GM12878 (cell line): ENCODE measurements around the gene SOSTDC1. TPM values are rescaled to one million over a fixed set of nuclear protein-coding genes. Genes with fewer than 3 reads are reported as not detected.
"Not testable (repeated sequence)": the region's sequence is repeated elsewhere in the genome, so short reads cannot be mapped to it uniquely, and the experiment has no call there.

ENCODE experiments used
- ATAC-seq: fragments of 200-7000 bp; cut with Tn5 transposase; 3 replicates; pipeline ENCODE4 v1.9.1; 2020; ENCODE audit warnings: mild to moderate bottlenecking, moderate library complexity
- BruUV-seq: library from RNA; stranded (reverse); fragments of 400-500 nt; replicated peaks from 2 replicates; lab custom pipeline; 2021; lab: Mats Ljungman, UMichigan
- CTCF ChIA-PET: fragments of 300-600 bp; sonication (Branson Sonifier 250); formaldehyde crosslinking; extraction: SDS; loops from one replicate; lab custom pipeline; 2021; ENCODE audit warnings: inconsistent platforms; lab: Yijun Ruan, JAX
- POLR2A ChIA-PET: fragments of 350-600 bp; formaldehyde crosslinking; extraction: SDS; loops from one replicate; lab custom pipeline; 2021; ENCODE audit warnings: inconsistent platforms; lab: Charles Lee
- RAD21 ChIA-PET: fragments of 300-600 bp; sonication (Branson Sonifier 250); formaldehyde crosslinking; loops from one replicate; lab custom pipeline; 2023; ENCODE audit warnings: antibody characterized with exemption; ENCODE audit not compliant: unreplicated experiment; lab: Charles Lee
- SMC1A ChIA-PET: fragments of 300-600 bp; sonication (Branson Sonifier 250); formaldehyde crosslinking; loops from one replicate; lab custom pipeline; 2023; ENCODE audit not compliant: unreplicated experiment, uncharacterized antibody; lab: Charles Lee
- DNase-seq: peaks from one replicate; pipeline ENCODE4 v3.0.0-alpha.2; 2011; ENCODE audit warnings: low read depth, low spot score
- FAIRE-seq: peaks from 3 replicates; lab custom pipeline; 2011; peaks lifted over from hg19 to GRCh38; lab: Jason Lieb, UNC
- H2AFZ ChIP-seq: 2 replicates; pipeline ENCODE4 v1.6.0; 2011; ENCODE audit warnings: low read depth, low read length, control low read depth; ENCODE audit not compliant: control insufficient read depth
- H3K27ac ChIP-seq: 2 replicates; pipeline ENCODE4 v1.5.1; 2011; ENCODE audit warnings: control low read depth; ENCODE audit not compliant: control insufficient read depth, insufficient read depth
- H3K27me3 ChIP-seq, 2 experiments: replicated peaks in 1 of 2; 2 replicates each; pipeline versions ENCODE4 v1.6.0 to v1.6.1; 2011; ENCODE audit warnings: low read length in 1 of 2; ENCODE audit not compliant: control insufficient read depth in 2 of 2, insufficient read depth in 2 of 2
- H3K36me3 ChIP-seq, 2 experiments: 2 replicates each; pipeline ENCODE4 v1.5.1; 2011; ENCODE audit warnings: low read length in 1 of 2; ENCODE audit not compliant: control insufficient read depth in 2 of 2, insufficient read depth in 2 of 2
- H3K4me1 ChIP-seq: 2 replicates; pipeline ENCODE4 v1.6.1; 2011; ENCODE audit warnings: mild to moderate bottlenecking, low read length, moderate library complexity, mixed read lengths; ENCODE audit not compliant: control insufficient read depth, insufficient read depth
- H3K4me2 ChIP-seq: 2 replicates; pipeline ENCODE4 v1.6.0; 2011; ENCODE audit warnings: control low read depth; ENCODE audit not compliant: control insufficient read depth, insufficient read depth
- H3K4me3 ChIP-seq: fragments of 200-600 bp; sonication (generic); 2 replicates; pipeline ENCODE4 v1.5.1; 2016
- H3K79me2 ChIP-seq: 2 replicates; pipeline ENCODE4 v1.6.0; 2011; ENCODE audit warnings: low read length; ENCODE audit not compliant: control insufficient read depth, insufficient read depth
- H3K9ac ChIP-seq: 2 replicates; pipeline ENCODE4 v1.8.0; 2011; ENCODE audit warnings: low read length, control low read depth, mixed read lengths; ENCODE audit not compliant: control insufficient read depth, insufficient read depth
- H3K9me3 ChIP-seq: replicated peaks from 3 replicates; pipeline ENCODE4 v1.5.1; 2011; ENCODE audit warnings: mild to moderate bottlenecking, low read length; ENCODE audit not compliant: control insufficient read depth, insufficient read depth
- H4K20me1 ChIP-seq: 2 replicates; pipeline ENCODE4 v1.6.0; 2011; ENCODE audit not compliant: control insufficient read depth, insufficient read depth
- BACH1 ChIP-seq: fragments of 450-650 bp; IDR thresholded peaks from 2 replicates; pipeline ENCODE4 v1.6.1; 2017; ENCODE audit warnings: mild to moderate bottlenecking, borderline replicate concordance
- CHD1 ChIP-seq: IDR thresholded peaks from 2 replicates; pipeline ENCODE4 v1.6.1; 2012; ENCODE audit warnings: low read depth, low read length, improper control_type of control experiment
- KAT2A ChIP-seq: conservative IDR thresholded peaks from 2 replicates; pipeline ENCODE4 v1.6.1; 2011; ENCODE audit warnings: low read depth, low read length; ENCODE audit not compliant: control insufficient read depth
- NBN ChIP-seq: fragments of 450-650 bp; IDR thresholded peaks from 2 replicates; pipeline ENCODE4 v1.6.1; 2016
- NR2C2 ChIP-seq: IDR thresholded peaks from 2 replicates; pipeline ENCODE4 v1.6.1; 2011; ENCODE audit warnings: borderline replicate concordance, low read depth; ENCODE audit not compliant: control insufficient read depth, insufficient read length
- POLR2AphosphoS2 ChIP-seq: IDR thresholded peaks from 2 replicates; pipeline ENCODE4 v1.6.1; 2011; ENCODE audit warnings: low read depth, mild to moderate bottlenecking, low read length, improper control_type of control experiment, moderate library complexity
- ZNF622 ChIP-seq: fragments of 450-650 bp; IDR thresholded peaks from 2 replicates; pipeline ENCODE4 v1.6.1; 2017; ENCODE audit warnings: mild to moderate bottlenecking, inconsistent platforms
- ZSCAN29 ChIP-seq: fragments of 450-650 bp; IDR thresholded peaks from 2 replicates; pipeline ENCODE4 v1.6.1; 2017; ENCODE audit warnings: mild to moderate bottlenecking, moderate library complexity
- WGBS: methylation state at CpG from one replicate; pipeline ENCODE4 v1.1.6; 2016; ENCODE audit warnings: low lambda C conversion rate; ENCODE audit not compliant: insufficient replicate concordance, insufficient coverage; ENCODE audit errors: missing lambda C conversion rate; 5-methylcytosine and 5-hydroxymethylcytosine counted together
- in situ Hi-C: fragments of 300-500 bp; cut with MboI; formaldehyde crosslinking; loops from 9 replicates; pipeline ENCODE4 v1.14.3; 2018; ENCODE audit warnings: mixed read lengths
- intact Hi-C: fragments of 100-400 bp; cut with micrococcal nuclease; formaldehyde crosslinking; loops from one replicate; pipeline ENCODE4 v1.14.2; 2022; ENCODE audit not compliant: unreplicated experiment
- polyA plus RNA-seq, 11 experiments: library from polyadenylated mRNA; depleted of rRNA in 4 of 11; unstranded in 6 of 11; stranded (reverse) in 5 of 11; fragments of >200 nt; fragmentation: Nextera tagmentation in 4 of 11; fragmentation: Illumina TruSeq in 1 of 11; extraction: Ambion mirVana in 4 of 11; extraction: Trizol in 1 of 11; gene quantifications; 1 replicate in 1 of 11; 2 replicates in 10 of 11; pipeline versions ENCODE4 v1.2.1 to v1.2.3, GENCODE V29; 2011 to 2016; ENCODE audit warnings: inconsistent platforms in 2 of 11, missing spikeins in 2 of 11, low read depth in 1 of 11
- total RNA-seq, 4 experiments: library from RNA; depleted of rRNA in 3 of 4; stranded (reverse); fragments of >200 nt in 3 of 4; fragmentation: Illumina TruSeq in 1 of 4; extraction: Trizol in 1 of 4; gene quantifications; 2 replicates each; pipeline versions ENCODE4 v1.2.1 to v1.2.3, GENCODE V29; 2013 to 2021
- TF ChIP-seq, protein P1 (sequence below): fragments of 450-650 bp; formaldehyde crosslinking; IDR thresholded peaks from 2 replicates; pipeline ENCODE4 v1.5.0; 2022; ENCODE audit warnings: mild to moderate bottlenecking, missing genetic modification characterization

SOSTDC1 gene
- total and polyA plus RNA-seq, 10 of the 15 experiments (the other 5 are each of a cell fraction or from before 2014, with no cell fraction given): not detected

DNA sequence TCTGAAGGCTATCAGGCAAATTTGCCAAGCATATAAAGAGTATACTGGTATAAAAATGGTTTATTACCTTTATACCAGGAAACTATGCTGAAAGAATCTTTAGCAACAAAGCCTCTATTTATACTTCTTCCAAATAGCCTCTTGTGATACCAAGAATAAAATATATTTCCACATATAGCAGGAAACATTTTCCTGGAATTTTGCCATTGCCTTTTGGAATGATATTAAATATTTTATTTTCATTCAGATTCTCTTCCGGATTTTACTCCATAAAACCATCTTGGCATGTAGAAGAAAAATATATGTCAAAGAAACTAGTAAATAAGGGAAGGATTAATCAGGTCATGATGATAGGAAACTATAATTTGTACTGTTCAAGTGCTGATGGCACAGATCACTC, 17.7 kb downstream of the SOSTDC1 start (continued):
- no peak for TF ChIP-seq KAT2A
- no peak for TF ChIP-seq CHD1
- no peak for TF ChIP-seq ZSCAN29
- TF ChIP-seq, protein P1, sequence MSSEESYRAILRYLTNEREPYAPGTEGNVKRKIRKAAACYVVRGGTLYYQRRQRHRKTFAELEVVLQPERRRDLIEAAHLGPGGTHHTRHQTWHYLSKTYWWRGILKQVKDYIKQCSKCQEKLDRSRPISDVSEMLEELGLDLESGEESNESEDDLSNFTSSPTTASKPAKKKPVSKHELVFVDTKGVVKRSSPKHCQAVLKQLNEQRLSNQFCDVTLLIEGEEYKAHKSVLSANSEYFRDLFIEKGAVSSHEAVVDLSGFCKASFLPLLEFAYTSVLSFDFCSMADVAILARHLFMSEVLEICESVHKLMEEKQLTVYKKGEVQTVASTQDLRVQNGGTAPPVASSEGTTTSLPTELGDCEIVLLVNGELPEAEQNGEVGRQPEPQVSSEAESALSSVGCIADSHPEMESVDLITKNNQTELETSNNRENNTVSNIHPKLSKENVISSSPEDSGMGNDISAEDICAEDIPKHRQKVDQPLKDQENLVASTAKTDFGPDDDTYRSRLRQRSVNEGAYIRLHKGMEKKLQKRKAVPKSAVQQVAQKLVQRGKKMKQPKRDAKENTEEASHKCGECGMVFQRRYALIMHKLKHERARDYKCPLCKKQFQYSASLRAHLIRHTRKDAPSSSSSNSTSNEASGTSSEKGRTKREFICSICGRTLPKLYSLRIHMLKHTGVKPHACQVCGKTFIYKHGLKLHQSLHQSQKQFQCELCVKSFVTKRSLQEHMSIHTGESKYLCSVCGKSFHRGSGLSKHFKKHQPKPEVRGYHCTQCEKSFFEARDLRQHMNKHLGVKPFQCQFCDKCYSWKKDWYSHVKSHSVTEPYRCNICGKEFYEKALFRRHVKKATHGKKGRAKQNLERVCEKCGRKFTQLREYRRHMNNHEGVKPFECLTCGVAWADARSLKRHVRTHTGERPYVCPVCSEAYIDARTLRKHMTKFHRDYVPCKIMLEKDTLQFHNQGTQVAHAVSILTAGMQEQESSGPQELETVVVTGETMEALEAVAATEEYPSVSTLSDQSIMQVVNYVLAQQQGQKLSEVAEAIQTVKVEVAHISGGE: no peak

DNA sequence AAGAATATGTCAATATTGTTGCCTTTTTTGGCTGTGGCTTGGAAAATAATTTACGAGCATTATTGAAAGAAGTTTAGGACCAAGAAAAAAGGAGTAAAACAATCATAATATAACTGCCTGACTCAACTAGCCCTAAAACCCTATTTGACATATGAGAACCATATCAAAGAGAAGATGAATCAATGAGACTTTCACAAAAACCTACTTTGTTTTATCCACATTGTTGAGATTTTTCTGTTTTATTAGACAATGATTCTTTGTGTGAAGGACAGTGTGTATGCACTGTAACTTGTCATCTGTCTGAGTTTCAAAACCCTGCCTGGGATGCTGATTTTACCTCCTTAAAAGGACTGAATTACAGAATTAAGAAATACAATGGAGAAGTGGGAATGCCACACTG, 19.0 kb downstream of the SOSTDC1 start:
- Histone ChIP-seq H3K27ac (no peak overlapping the region), H3K79me2 (no peaks in the 10 kb centered on the region), H3K4me2 (no peak overlapping the region), H2AFZ (no peak overlapping the region), H3K9me3 (no peaks in the 10 kb centered on the region), H3K36me3 (no peaks in the 10 kb centered on the region), H3K27me3 (no peaks in the 10 kb centered on the region), H3K4me1 (no peaks in the 10 kb centered on the region), H4K20me1 (no peaks in the 10 kb centered on the region)
- RAD21 ChIA-PET: no interaction called here
- in situ Hi-C loops (no loop called here), intact Hi-C loops (no loop called here)
- no peak for ATAC-seq
- 85% methylated on average over 1 of the region's 1 CpG for WGBS
- SMC1A ChIA-PET: no interaction called here
- no peak for DNase-seq
- no TSS peak for BruUV-seq
- no peak for TF ChIP-seq POLR2AphosphoS2
- no peak for TF ChIP-seq NBN
- TF ChIP-seq ZNF622: no peak
- TF ChIP-seq BACH1: no peak
- no peak for TF ChIP-seq NR2C2
- TF ChIP-seq, protein P1: no peak
- TF ChIP-seq, all 136 proteins: peak for 0
- POLR2A ChIA-PET: no interaction called here
- CTCF ChIA-PET: no interaction called here
- no peak overlapping the region for H3K4me3 ChIP-seq
- FAIRE-seq: no peak
- no peak overlapping the region for H3K9ac ChIP-seq

- FAIRE-seq, BruUV-seq, H3K4me2 ChIP-seq, intact Hi-C loops, H3K4me3 ChIP-seq, POLR2A ChIA-PET, RAD21 ChIA-PET, H3K9me3 ChIP-seq, SMC1A ChIA-PET, H3K36me3 ChIP-seq, H2AFZ ChIP-seq, in situ Hi-C loops, H3K27ac ChIP-seq, H4K20me1 ChIP-seq, H3K9ac ChIP-seq, H3K79me2 ChIP-seq, ATAC-seq, H3K27me3 ChIP-seq, DNase-seq, H3K4me1 ChIP-seq: not testable (repeated sequence)
- CTCF ChIA-PET: interaction anchor here (1.1 kb wide), 1 partner anchor 121 kb away, joined by 3 read pairs; no protein-coding TSS in a partner anchor
- 71% methylated on average over 1 of the region's 2 CpGs for WGBS
Observed at GRCh38 chr7:16443871-16444270, 21.7 kb downstream of the SOSTDC1 start.
